Nephron progenitor cell (in vitro differentiated cells): Measurements from ENCODE around the gene DAGLA.

Experiments
- DNase-seq: peaks from one replicate; pipeline ENCODE4 v3.0.0; 2021
- H3K27ac Mint-ChIP-seq: 2 replicates; pipeline ENCODE4 v1.8.0; 2021; ENCODE audit warnings: mild to moderate bottlenecking, moderate library complexity, mixed read lengths
- H3K27me3 Mint-ChIP-seq: 2 replicates; pipeline ENCODE4 v1.8.0; 2021; ENCODE audit warnings: mild to moderate bottlenecking, low read depth, mixed read lengths; ENCODE audit not compliant: poor library complexity
- H3K36me3 Mint-ChIP-seq: 2 replicates; pipeline ENCODE4 v1.8.0; 2021; ENCODE audit warnings: low read depth, mixed read lengths
- H3K4me1 Mint-ChIP-seq: 2 replicates; pipeline ENCODE4 v1.8.0; 2021; ENCODE audit warnings: mixed read lengths
- H3K4me3 Mint-ChIP-seq: 2 replicates; pipeline ENCODE4 v1.8.0; 2021; ENCODE audit warnings: mild to moderate bottlenecking, moderate library complexity, mixed read lengths
- H3K9me3 Mint-ChIP-seq: 2 replicates; pipeline ENCODE4 v1.8.0; 2021; ENCODE audit warnings: mild to moderate bottlenecking, moderate library complexity, mixed read lengths
- CTCF ChIP-seq: fragments of 200-600 bp; sonication (generic); IDR thresholded peaks from 2 replicates; pipeline ENCODE4 v1.5.0; 2021; ENCODE audit warnings: antibody characterized with exemption

Gene DAGLA

DNA sequence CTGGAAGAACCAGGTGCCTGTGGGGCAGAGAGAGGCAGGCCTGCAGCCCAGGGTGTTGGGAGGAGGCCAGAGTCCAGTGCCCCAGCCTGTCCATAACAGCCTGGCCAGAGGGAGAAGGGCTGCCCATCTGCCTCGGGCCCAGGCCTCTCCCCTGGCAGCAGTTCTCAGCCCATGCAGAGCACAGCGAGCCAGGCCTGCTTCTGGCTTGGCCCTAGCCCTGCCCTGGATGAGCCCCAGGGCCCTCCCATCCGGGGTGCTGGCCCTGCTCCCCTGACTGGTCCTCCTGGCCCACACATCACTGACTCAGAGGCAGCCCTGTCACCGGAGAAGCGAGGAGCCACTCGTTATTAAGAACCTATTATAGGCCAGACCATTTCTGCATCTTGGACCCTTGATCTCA is 52.5 kb downstream of the DAGLA start:
- Mint-ChIP-seq H3K36me3 (no peaks in the 10 kb centered on the region), H3K4me1 (peaks cover 15% of the 10 kb centered on the region), H3K9me3 (no peaks in the 10 kb centered on the region), H3K27me3 (peaks cover 2% of the 10 kb centered on the region), H3K4me3 (no peak overlapping the region), H3K27ac (no peak overlapping the region)
- no peak for TF ChIP-seq CTCF
- no peak for DNase-seq

GRCh38 chr11:61733120-61733978 is 53.2 kb downstream of the DAGLA start:
- Mint-ChIP-seq H3K4me1 (peaks cover 10% of the 10 kb centered on the region), H3K27me3 (peaks cover 2% of the 10 kb centered on the region), H3K4me3 (no peak overlapping the region), H3K36me3 (no peaks in the 10 kb centered on the region), H3K27ac (no peak overlapping the region), H3K9me3 (no peaks in the 10 kb centered on the region)
- peak; percentile 99 for TF ChIP-seq CTCF
- peak; percentile 86 for DNase-seq

DNA sequence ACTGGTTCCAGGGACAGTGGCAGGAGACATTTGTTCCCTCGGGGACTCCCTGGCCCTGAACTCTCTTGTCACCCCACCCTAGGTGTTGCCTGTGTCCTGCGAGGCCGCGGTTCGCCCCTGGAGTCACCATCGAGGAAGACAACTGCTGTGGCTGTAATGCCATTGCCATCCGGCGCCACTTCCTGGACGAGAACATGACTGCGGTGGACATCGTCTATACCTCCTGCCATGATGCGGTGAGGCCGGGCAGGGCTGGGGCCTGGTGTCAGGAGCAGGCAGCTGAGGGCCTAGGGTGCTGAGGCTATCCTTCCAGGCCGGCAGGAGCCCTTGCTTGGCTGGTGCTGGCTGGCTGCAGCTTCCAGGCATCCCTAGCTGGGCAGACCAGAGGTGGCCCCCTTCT is 54.6 kb downstream of the DAGLA start:
- DNase-seq: no peak

GRCh38 chr11:61735391-61735790 is 55.2 kb downstream of the DAGLA start:
- Mint-ChIP-seq H3K27me3 (peaks cover 2% of the 10 kb centered on the region), H3K36me3 (no peaks in the 10 kb centered on the region), H3K4me1 (peaks cover 7% of the 10 kb centered on the region), H3K9me3 (no peaks in the 10 kb centered on the region), H3K4me3 (no peak overlapping the region), H3K27ac (no peak overlapping the region)
- no peak for DNase-seq
- no peak for TF ChIP-seq CTCF

More for the DNA sequence above, 54.6 kb downstream of the DAGLA start:
- peaks cover 7% of the 10 kb centered on the region for H3K4me1 Mint-ChIP-seq
- no peaks in the 10 kb centered on the region for H3K9me3 Mint-ChIP-seq
- H3K27ac Mint-ChIP-seq: no peak overlapping the region
- H3K27me3 Mint-ChIP-seq: peaks cover 2% of the 10 kb centered on the region
- H3K36me3 Mint-ChIP-seq: no peaks in the 10 kb centered on the region
- no peak overlapping the region for H3K4me3 Mint-ChIP-seq
- TF ChIP-seq CTCF: no peak

DNA sequence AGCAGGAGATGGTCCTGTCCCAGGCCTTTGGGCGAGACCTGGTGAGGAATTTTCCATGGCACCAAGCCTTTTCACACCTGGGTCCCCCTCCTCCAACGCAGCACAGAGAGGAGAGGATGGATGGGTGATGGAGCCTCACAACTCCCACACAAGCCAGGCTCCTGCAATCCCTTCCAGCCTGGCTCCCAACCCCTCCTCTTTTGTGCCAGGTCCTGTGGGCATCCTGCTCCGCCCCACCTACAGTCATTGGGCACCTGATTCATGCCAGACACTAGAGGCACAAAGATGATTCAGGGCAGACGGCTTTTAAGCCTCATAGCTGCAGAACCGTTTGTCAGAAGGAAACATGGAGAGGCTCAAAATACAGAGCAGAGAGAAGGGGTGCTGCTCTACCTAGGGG is 56.1 kb downstream of the DAGLA start:
- H3K27ac Mint-ChIP-seq: no peak overlapping the region
- no peak overlapping the region for H3K4me3 Mint-ChIP-seq
- no peaks in the 10 kb centered on the region for H3K9me3 Mint-ChIP-seq
- H3K27me3 Mint-ChIP-seq: peaks cover 2% of the 10 kb centered on the region
- DNase-seq: no peak
- TF ChIP-seq CTCF: no peak
- peaks cover 7% of the 10 kb centered on the region for H3K4me1 Mint-ChIP-seq
- no peaks in the 10 kb centered on the region for H3K36me3 Mint-ChIP-seq

GRCh38 chr11:61737131-61737530 is 56.9 kb downstream of the DAGLA start:
- Mint-ChIP-seq H3K4me3 (no peak overlapping the region), H3K9me3 (no peaks in the 10 kb centered on the region), H3K27me3 (peaks cover 2% of the 10 kb centered on the region), H3K27ac (no peak overlapping the region), H3K4me1 (peaks cover 7% of the 10 kb centered on the region), H3K36me3 (peaks cover 5% of the 10 kb centered on the region)
- DNase-seq: no peak
- no peak for TF ChIP-seq CTCF
